Liver (tissue), 9 donors: Measurements from ENCODE around the gene COL23A1. TPM values are rescaled to one million over a fixed set of nuclear protein-coding genes. Genes with fewer than 3 reads are reported as not detected.
A peak's percentile ranks its signal among the peaks of the same experiment; 100 is the strongest.

ENCODE experiments used
- DNase-seq: peaks from one replicate; pipeline ENCODE4 v3.0.0-alpha.2; 2017; ENCODE audit warnings: low spot score
- H3K27ac ChIP-seq, 2 donors: one replicate each; pipeline ENCODE4 v1.7.0; 2013; ENCODE audit warnings: inconsistent platforms in 2 of 2, low read length in 2 of 2, control low read depth in 1 of 2, low read depth in 1 of 2, mild to moderate bottlenecking in 1 of 2
- H3K27me3 ChIP-seq, 4 donors: one replicate each; pipeline versions ENCODE4 v1.6.1 to v1.7.0; 2013; ENCODE audit warnings: low read length in 3 of 4, inconsistent platforms in 1 of 4, mild to moderate bottlenecking in 1 of 4, moderate library complexity in 1 of 4; ENCODE audit not compliant: control insufficient read depth in 4 of 4, insufficient read depth in 4 of 4
- H3K36me3 ChIP-seq, 4 donors: one replicate each; pipeline versions ENCODE4 v1.6.1 to v1.7.0; 2013; ENCODE audit warnings: low read length in 3 of 4, mild to moderate bottlenecking in 3 of 4, low read depth in 1 of 4, moderate library complexity in 1 of 4; ENCODE audit not compliant: control insufficient read depth in 4 of 4, insufficient read depth in 3 of 4
- H3K4me1 ChIP-seq, 4 donors: one replicate each; pipeline versions ENCODE4 v1.6.1 to v1.7.0; 2013; ENCODE audit warnings: low read length in 3 of 4, mild to moderate bottlenecking in 3 of 4, moderate library complexity in 1 of 4; ENCODE audit not compliant: control insufficient read depth in 4 of 4, insufficient read depth in 4 of 4
- H3K4me3 ChIP-seq, 3 donors: one replicate each; pipeline versions ENCODE4 v1.6.1 to v1.7.0; 2013; ENCODE audit warnings: low read length in 3 of 3, control low read depth in 1 of 3, low read depth in 1 of 3, mild to moderate bottlenecking in 1 of 3
- H3K9ac ChIP-seq, 2 donors: one replicate each; pipeline ENCODE4 v1.7.0; 2013; ENCODE audit warnings: low read length in 2 of 2, mild to moderate bottlenecking in 2 of 2, moderate library complexity in 2 of 2, control low read depth in 1 of 2, low read depth in 1 of 2
- H3K9me3 ChIP-seq, 4 donors: one replicate each; pipeline versions ENCODE4 v1.6.1 to v1.7.0; 2013; ENCODE audit warnings: low read length in 3 of 4; ENCODE audit not compliant: control insufficient read depth in 4 of 4
- CTCF ChIP-seq: fragments of 150-350 bp; IDR thresholded peaks from 2 replicates; pipeline ENCODE4 v1.5.1; 2017; ENCODE audit warnings: improper control_type of control experiment, low read depth, low read length; ENCODE audit not compliant: missing input control
- EGR1 ChIP-seq, 2 donors: IDR thresholded peaks; 2 replicates each; pipeline ENCODE4 v1.6.1; 2016 to 2018; ENCODE audit warnings: antibody characterized with exemption in 2 of 2, low read depth in 2 of 2
- FOXA1 ChIP-seq: IDR thresholded peaks from 2 replicates; pipeline ENCODE4 v1.6.1; 2016; ENCODE audit warnings: antibody characterized with exemption
- FOXA2 ChIP-seq: IDR thresholded peaks from 2 replicates; pipeline ENCODE4 v1.6.1; 2016; ENCODE audit warnings: antibody characterized with exemption
- HNF4G ChIP-seq: IDR thresholded peaks from 2 replicates; pipeline ENCODE4 v1.6.1; 2016; ENCODE audit warnings: antibody characterized with exemption
- JUND ChIP-seq, 2 donors: IDR thresholded peaks; 2 replicates each; pipeline ENCODE4 v1.6.1; 2016; ENCODE audit warnings: antibody characterized with exemption in 2 of 2
- NR2F2 ChIP-seq: IDR thresholded peaks from 2 replicates; pipeline ENCODE4 v1.6.1; 2016; ENCODE audit warnings: antibody characterized with exemption
- RAD21 ChIP-seq, 2 donors: IDR thresholded peaks; 2 replicates each; pipeline ENCODE4 v1.6.1; 2016; ENCODE audit warnings: antibody characterized with exemption in 2 of 2, mild to moderate bottlenecking in 2 of 2
- RXRA ChIP-seq, 2 donors: IDR thresholded peaks; 2 replicates each; pipeline ENCODE4 v1.6.1; 2017 to 2018; ENCODE audit warnings: antibody characterized with exemption in 2 of 2, mild to moderate bottlenecking in 1 of 2
- TAF1 ChIP-seq: conservative IDR thresholded peaks from 2 replicates; pipeline ENCODE4 v1.6.1; 2016; ENCODE audit warnings: antibody characterized with exemption, mild to moderate bottlenecking
- YY1 ChIP-seq: IDR thresholded peaks from 2 replicates; pipeline ENCODE4 v1.6.1; 2016; ENCODE audit warnings: antibody characterized with exemption, mild to moderate bottlenecking
- WGBS: extraction: QIAGEN DNeasy Blood & Tissue Kit; methylation state at CpG from one replicate; pipeline ENCODE4 v1.1.7; 2013; 5-methylcytosine and 5-hydroxymethylcytosine counted together
- polyA plus RNA-seq, 2 donors: library from polyadenylated mRNA; stranded (reverse) in 1 of 2; unstranded in 1 of 2; fragments of 200-250 nt in 1 of 2; fragments of >200 nt in 1 of 2; fragmentation: Nextera tagmentation in 1 of 2; extraction: Ambion mirVana in 1 of 2; gene quantifications; one replicate each; pipeline versions ENCODE4 v1.2.1 to v1.2.3, GENCODE V29; 2013 to 2015
- total RNA-seq, 2 donors: library from RNA; depleted of rRNA; stranded (reverse); fragments of >200 nt; gene quantifications; one replicate each; pipeline ENCODE4 v1.2.3, GENCODE V29; 2014
- TF ChIP-seq, protein P1 (sequence below): IDR thresholded peaks from 2 replicates; pipeline ENCODE4 v1.6.1; 2016; ENCODE audit warnings: antibody characterized with exemption
- donor health status: healthy.
- donor health status: healthy.
- donor health status: healthy.
- donor health status: healthy.
- donor health status: healthy.

Gene COL23A1
- total and polyA plus RNA-seq, 4 donors = 0.08 to 1.4 (median 0.27) TPM

DNA sequence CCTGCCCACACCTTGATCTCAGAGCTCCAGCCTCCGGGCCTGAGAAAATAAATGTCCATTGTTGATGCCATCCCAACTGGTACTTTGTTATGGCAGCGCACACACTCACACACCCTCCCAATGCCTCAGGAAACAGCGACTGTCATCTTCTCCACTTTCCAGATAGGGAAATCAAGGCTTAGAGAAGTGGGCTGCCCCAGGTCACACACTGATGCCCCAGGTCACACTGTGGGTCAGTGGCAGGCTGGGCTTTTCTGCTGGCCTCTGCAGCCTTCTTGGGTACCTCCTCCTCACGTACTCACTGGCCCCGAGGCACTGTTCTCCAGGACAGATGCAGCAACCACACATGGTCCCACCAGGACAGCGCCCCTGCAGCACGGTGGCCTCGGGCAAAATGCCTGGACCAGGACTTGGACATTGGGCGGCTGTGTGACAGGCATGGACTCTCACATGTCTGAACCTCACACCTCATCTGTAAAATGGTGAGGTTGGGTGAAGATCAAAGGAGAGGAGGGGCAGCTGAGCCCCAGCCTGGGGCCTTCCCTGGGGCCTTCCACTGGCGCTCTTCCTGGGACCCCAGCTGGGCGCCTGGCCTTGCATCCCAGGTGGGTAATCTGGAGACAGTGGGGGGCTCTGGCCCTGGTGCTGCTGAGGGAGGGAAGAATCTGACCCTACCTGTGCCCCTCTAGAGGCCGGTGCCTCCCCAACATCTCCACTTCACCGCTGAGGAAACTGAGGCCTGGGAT, 156.0 kb downstream of the COL23A1 start:
- no peak overlapping the region for H3K4me3 ChIP-seq
- H3K27ac ChIP-seq = no peak overlapping the region
- peaks cover 0 to 4% (median 1%) of the 10 kb centered on the region in 4 donors for H3K4me1 ChIP-seq
- TF ChIP-seq RXRA (IDR thresholded peaks at IDR 0.05) (no peak), CTCF (no peak), JUND (IDR thresholded peaks at IDR 0.05) (no peak), YY1 (no peak), NR2F2 (no peak), RAD21 (IDR thresholded peaks at IDR 0.05) (no peak)
- TF ChIP-seq, protein P1, sequence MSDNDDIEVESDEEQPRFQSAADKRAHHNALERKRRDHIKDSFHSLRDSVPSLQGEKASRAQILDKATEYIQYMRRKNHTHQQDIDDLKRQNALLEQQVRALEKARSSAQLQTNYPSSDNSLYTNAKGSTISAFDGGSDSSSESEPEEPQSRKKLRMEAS = no peak
- peak; percentile 19 for DNase-seq
- no peaks in the 10 kb centered on the region for H3K36me3 ChIP-seq
- H3K9me3 ChIP-seq = no peaks in the 10 kb centered on the region
- H3K9ac ChIP-seq = no peak overlapping the region
- WGBS = 92% methylated on average over 13 of the region's 13 CpGs
- H3K27me3 ChIP-seq = no peaks in the 10 kb centered on the region

- DNase-seq = peak; percentile 26
- Histone ChIP-seq H3K27ac (no peak overlapping the region), H3K36me3 (no peaks in the 10 kb centered on the region), H3K27me3 (no peaks in the 10 kb centered on the region), H3K4me3 (no peak overlapping the region), H3K9me3 (no peaks in the 10 kb centered on the region), H3K9ac (no peak overlapping the region), H3K4me1 (peaks cover 0 to 4% (median 1%) of the 10 kb centered on the region in 4 donors)
- 83% methylated on average over 7 of the region's 7 CpGs for WGBS
- no peak for TF ChIP-seq CTCF
- TF ChIP-seq EGR1 (IDR thresholded peaks at IDR 0.05; ENCODE audit: low read depth in 2 of 2) = no peak
- TF ChIP-seq TAF1 = no peak
- TF ChIP-seq NR2F2 = no peak
- TF ChIP-seq HNF4G = no peak
- TF ChIP-seq FOXA1 = no peak
- TF ChIP-seq FOXA2 = no peak
Observed at GRCh38 chr5:178433273-178433775, 156.9 kb downstream of the COL23A1 start.
